SH-SY5Y (cell line): ENCODE data around the gene IL20RA.

ENCODE experiments used
- GATA2 ChIP-seq: IDR thresholded peaks from 2 replicates; pipeline ENCODE4 v1.6.1; 2011; ENCODE audit warnings: mild to moderate bottlenecking, low read depth, low read length
- GATA3 ChIP-seq: IDR thresholded peaks from 2 replicates; pipeline ENCODE4 v1.6.1; 2011; ENCODE audit warnings: low read depth, mild to moderate bottlenecking, low read length, moderate library complexity

DNA sequence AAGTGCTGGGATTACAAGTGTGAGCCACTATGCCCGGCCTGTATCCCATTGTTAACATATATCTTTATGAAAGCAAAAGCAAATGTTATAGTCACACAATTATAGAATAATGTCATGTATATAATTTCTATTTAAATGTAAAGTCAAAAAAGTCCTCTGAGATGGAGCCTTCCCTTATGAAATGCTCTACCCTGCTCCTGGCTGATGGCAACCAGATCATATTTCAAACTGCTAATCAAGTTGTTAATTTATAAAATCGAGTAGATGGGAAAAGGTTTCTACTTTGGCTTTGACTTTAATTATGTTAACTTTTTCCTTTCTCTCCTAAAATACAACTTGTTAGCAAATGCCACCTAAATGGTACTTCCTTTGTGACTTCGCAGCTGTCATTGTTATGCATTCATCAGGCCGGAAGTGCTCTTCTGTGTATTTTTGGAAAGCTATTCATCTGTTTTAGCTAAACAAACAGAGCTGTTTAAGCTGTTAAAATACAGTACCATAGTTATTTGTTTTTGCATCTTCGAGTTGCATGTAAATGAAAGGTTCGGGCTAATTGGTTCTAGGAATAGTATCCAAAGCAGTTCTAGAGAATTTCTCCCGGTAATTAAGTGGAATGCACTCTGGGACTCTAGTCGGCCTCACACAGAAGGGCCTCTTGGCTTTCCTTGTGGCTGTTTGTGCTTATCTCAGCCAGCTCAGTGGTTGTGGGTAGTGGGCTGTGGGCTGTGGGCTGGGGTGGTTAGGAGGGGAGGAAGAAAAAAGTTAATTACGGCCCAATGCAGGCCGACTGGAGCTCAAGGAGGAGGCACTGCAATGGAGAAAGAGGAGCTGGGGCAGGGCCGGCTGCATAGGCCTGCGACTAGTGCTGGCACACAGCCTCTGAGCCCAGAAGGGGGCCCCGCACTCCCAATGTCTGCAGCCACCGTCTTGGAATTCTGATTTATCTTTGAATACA, 87.9 kb downstream of the IL20RA start:
- TF ChIP-seq GATA2 (no peak), GATA3 (no peak)
